Kidney (tissue), 14 donors: ENCODE data around the gene KCNK5. TPM values are rescaled to one million over a fixed set of nuclear protein-coding genes. Genes with fewer than 3 reads are reported as not detected.

ENCODE experiments used
- DNase-seq, 5 donors: peaks; one replicate each; pipeline ENCODE4 v3.0.0-alpha.2; 2013 to 2020
- FAIRE-seq: peaks from 2 replicates; lab custom pipeline; 2012; peaks lifted over from hg19 to GRCh38; lab: Jason Lieb, UNC
- H3K27ac ChIP-seq, 2 donors: one replicate each; pipeline ENCODE4 v1.7.0; 2013; ENCODE audit warnings: low read depth in 2 of 2, low read length in 2 of 2, inconsistent platforms in 1 of 2
- H3K27me3 ChIP-seq: one replicate; pipeline ENCODE4 v1.7.1; 2013; ENCODE audit warnings: low read length, inconsistent platforms; ENCODE audit not compliant: control insufficient read depth, insufficient read depth
- H3K36me3 ChIP-seq, 3 donors: one replicate each; pipeline versions ENCODE4 v1.7.0 to v1.7.1; 2013; ENCODE audit warnings: low read length in 3 of 3, control low read depth in 1 of 3, inconsistent platforms in 1 of 3; ENCODE audit not compliant: insufficient read depth in 3 of 3, control insufficient read depth in 2 of 3
- H3K4me1 ChIP-seq, 3 donors: one replicate each; pipeline versions ENCODE4 v1.7.0 to v1.7.1; 2013; ENCODE audit warnings: low read length in 3 of 3, inconsistent platforms in 1 of 3, low read depth in 1 of 3; ENCODE audit not compliant: control insufficient read depth in 2 of 3, insufficient read depth in 2 of 3
- H3K4me3 ChIP-seq, 3 donors: one replicate each; pipeline versions ENCODE4 v1.7.0 to v1.8.1; 2013; ENCODE audit warnings: low read length in 3 of 3, control low read depth in 1 of 3, inconsistent platforms in 1 of 3
- H3K9ac ChIP-seq, 3 donors: one replicate each; pipeline versions ENCODE4 v1.7.0 to v1.7.1; 2013; ENCODE audit warnings: low read length in 3 of 3, control low read depth in 1 of 3, inconsistent platforms in 1 of 3
- H3K9me3 ChIP-seq, 3 donors: one replicate each; pipeline versions ENCODE4 v1.7.0 to v1.7.1; 2013; ENCODE audit warnings: low read length in 3 of 3, control low read depth in 1 of 3, inconsistent platforms in 1 of 3; ENCODE audit not compliant: control insufficient read depth in 2 of 3, insufficient read depth in 1 of 3
- CTCF ChIP-seq: IDR thresholded peaks from 3 replicates; pipeline ENCODE4 v1.5.1; 2012; ENCODE audit warnings: mild to moderate bottlenecking, moderate library complexity, borderline replicate concordance; ENCODE audit not compliant: insufficient read depth; ENCODE audit errors: extremely low read depth
- intact Hi-C: fragments of 100-400 bp; cut with DNase I; formaldehyde crosslinking; loops from one replicate; pipeline ENCODE4 v1.11.1; 2022
- polyA plus RNA-seq: library from polyadenylated mRNA; stranded (reverse); fragments of 350-450 nt; fragmentation: Illumina TruSeq; extraction: RNeasy Lipid Tissue Mini Kit (QIAGEN cat#74804); gene quantifications from one replicate; pipeline ENCODE4 v1.2.3, GENCODE V29; 2014; ENCODE audit warnings: low read depth, low replicate concordance; ENCODE audit not compliant: insufficient read depth
- total RNA-seq: library from RNA; stranded (reverse); fragmentation: NEBNext Ultra II Directional; extraction: Animal tissue kit (Norgen Biotek cat#: 25700); gene quantifications from one replicate; pipeline ENCODE4 v1.2.1, GENCODE V29; 2021
- donor health status: control.
- donor health status: control.
- donor health status: control.
- donor health status: control.
- donor health status: control.
- donor health status: DM: yes; HTN: yes; CAD: no.
- donor health status: Normal renal cell carcinoma (clear cell type).

The KCNK5 gene
- total and polyA plus RNA-seq, 2 donors from 2014 or later, result 48.4 to 77.0 TPM

DNA sequence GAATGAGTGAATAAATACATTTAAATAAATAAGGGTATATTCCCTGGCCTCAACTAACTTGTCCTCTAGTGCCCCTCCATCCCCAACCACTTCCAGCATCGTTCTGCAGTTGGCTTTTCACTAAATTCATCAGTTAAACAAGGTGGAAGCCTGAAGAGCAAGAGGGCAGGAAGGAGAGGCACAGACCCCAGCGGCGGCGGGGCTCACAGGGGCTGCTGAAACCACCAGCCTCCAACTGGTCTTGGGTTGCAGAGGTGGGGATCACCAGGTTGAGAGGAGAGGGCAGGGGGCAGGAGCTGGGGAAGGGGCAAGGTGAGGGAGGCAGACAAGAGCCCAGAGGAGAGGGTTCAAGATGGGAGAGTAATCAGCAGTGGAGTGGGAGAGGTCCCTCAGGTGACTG is 27.1 kb downstream of the KCNK5 start:
- Histone ChIP-seq H3K27ac (no peak overlapping the region), H3K36me3 (peaks cover 0 to 11% (median 7%) of the 10 kb centered on the region in 3 donors), H3K4me3 (no peak overlapping the region), H3K27me3 (no peaks in the 10 kb centered on the region), H3K4me1 (peaks cover 0 to 62% (median 46%) of the 10 kb centered on the region in 3 donors), H3K9ac (no peak overlapping the region), H3K9me3 (no peaks in the 10 kb centered on the region)
- TF ChIP-seq CTCF, result no peak
- intact Hi-C loops, result no loop called here
- DNase-seq (no peak), FAIRE-seq (no peak)

DNA sequence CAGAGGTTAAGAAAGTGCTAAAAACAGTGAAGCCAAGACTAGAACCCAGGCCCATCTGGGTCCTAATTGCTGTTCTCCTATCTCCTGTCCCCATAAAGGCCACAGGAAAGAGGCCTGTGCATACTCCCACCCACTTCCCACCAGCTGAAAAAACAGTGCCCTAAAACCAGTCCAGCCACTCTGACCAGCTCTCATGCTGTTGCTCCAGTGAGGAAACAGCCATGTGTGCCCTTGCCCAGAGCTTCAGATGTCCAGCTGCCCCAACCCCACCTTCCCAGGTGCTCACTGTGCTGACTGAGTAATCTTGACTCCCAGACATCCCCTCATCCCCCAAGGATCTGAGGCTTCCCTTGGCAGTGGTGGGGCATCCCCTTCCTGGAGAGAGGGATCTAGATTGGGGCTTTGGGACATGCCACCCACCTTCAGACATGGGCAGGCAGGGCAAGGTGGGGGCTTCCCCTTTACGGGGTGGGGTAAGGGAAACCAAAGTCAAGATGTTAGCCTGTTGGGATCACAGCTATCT is 28.7 kb downstream of the KCNK5 start:
- H3K27me3 ChIP-seq, result no peaks in the 10 kb centered on the region
- H3K9ac ChIP-seq, result no peak overlapping the region
- DNase-seq (peak in 1 of 5 donors; percentile 53), FAIRE-seq (no peak)
- H3K36me3 ChIP-seq, result peaks cover 0 to 16% (median 2%) of the 10 kb centered on the region in 3 donors
- peaks cover 0 to 51% (median 38%) of the 10 kb centered on the region in 3 donors for H3K4me1 ChIP-seq
- no peak overlapping the region for H3K4me3 ChIP-seq
- intact Hi-C loops, result no loop called here
- TF ChIP-seq CTCF, result no peak
- H3K27ac ChIP-seq, result no peak overlapping the region
- H3K9me3 ChIP-seq, result no peaks in the 10 kb centered on the region

GRCh38 chr6:39199976-39200375 is 29.3 kb downstream of the KCNK5 start:
- H3K27ac ChIP-seq, result no peak overlapping the region

More at GRCh38 chr6:39199976-39200375, 29.3 kb downstream of the KCNK5 start:
- H3K9ac ChIP-seq, result no peak overlapping the region
- no peaks in the 10 kb centered on the region for H3K9me3 ChIP-seq
- peaks cover 0 to 51% (median 32%) of the 10 kb centered on the region in 3 donors for H3K4me1 ChIP-seq
- DNase-seq (peak in 1 of 5 donors; percentile 35), FAIRE-seq (no peak)
- no peak overlapping the region for H3K4me3 ChIP-seq
- peaks cover 0 to 21% (median 8%) of the 10 kb centered on the region in 3 donors for H3K36me3 ChIP-seq
- TF ChIP-seq CTCF, result no peak
- intact Hi-C loops, result no loop called here
- no peaks in the 10 kb centered on the region for H3K27me3 ChIP-seq
